Brain microvascular endothelial cell (primary cell): ENCODE results near the gene CENPU.

Experiments
- DNase-seq: peaks from one replicate; pipeline ENCODE4 v3.0.0-alpha.2; 2020
- H3K27ac ChIP-seq: fragments of 250-450 bp; sonication (Bioruptor Pico); 2 replicates; pipeline ENCODE4 v1.5.1; 2020; ENCODE audit warnings: mild to moderate bottlenecking, moderate library complexity
- H3K27me3 ChIP-seq: fragments of 250-450 bp; sonication (Bioruptor Pico); replicated peaks from 2 replicates; pipeline ENCODE4 v1.5.1; 2020; ENCODE audit warnings: mild to moderate bottlenecking
- H3K36me3 ChIP-seq: fragments of 250-450 bp; sonication (Bioruptor Pico); replicated peaks from 2 replicates; pipeline ENCODE4 v1.5.1; 2020; ENCODE audit warnings: mild to moderate bottlenecking
- H3K4me3 ChIP-seq: 2 replicates; pipeline ENCODE4 v1.5.1; 2011; ENCODE audit warnings: low read depth, mild to moderate bottlenecking, control low read depth, low read length, moderate library complexity
- CTCF ChIP-seq: IDR thresholded peaks from 2 replicates; pipeline ENCODE4 v1.5.1; 2011; ENCODE audit warnings: low read depth, mild to moderate bottlenecking, moderate library complexity, low read length, control low read depth, inconsistent platforms; ENCODE audit errors: missing control alignments
- in situ Hi-C: cut with HindIII; loops from 2 replicates; pipeline ENCODE4 v1.10.0; 2017; ENCODE audit warnings: low sequenced_read_pairs, low pct_ligation_motif_present

The CENPU gene

GRCh38 chr4:184675018-184675417 lies 58.9 kb downstream of the CENPU start:
- H3K27me3 ChIP-seq, result no peaks in the 10 kb centered on the region
- no peak overlapping the region for H3K27ac ChIP-seq
- no peak overlapping the region for H3K4me3 ChIP-seq
- no peaks in the 10 kb centered on the region for H3K36me3 ChIP-seq
- in situ Hi-C loops, result no loop called here
- DNase-seq, result no peak
- TF ChIP-seq CTCF, result no peak

- H3K27ac ChIP-seq, result no peak overlapping the region
- H3K36me3 ChIP-seq, result no peaks in the 10 kb centered on the region
- no peak overlapping the region for H3K4me3 ChIP-seq
- in situ Hi-C loops, result no loop called here
- no peaks in the 10 kb centered on the region for H3K27me3 ChIP-seq
- no peak for TF ChIP-seq CTCF
- no peak for DNase-seq
Measured at GRCh38 chr4:184674011-184674410, 59.9 kb downstream of the CENPU start.

GRCh38 chr4:184672741-184673140 lies 61.2 kb downstream of the CENPU start:
- in situ Hi-C loops, result no loop called here
- Histone ChIP-seq H3K36me3 (no peaks in the 10 kb centered on the region), H3K27me3 (no peaks in the 10 kb centered on the region)

GRCh38 chr4:184671101-184671500 lies 62.8 kb downstream of the CENPU start:
- in situ Hi-C loops, result no loop called here
- no peak overlapping the region for H3K4me3 ChIP-seq
- no peaks in the 10 kb centered on the region for H3K36me3 ChIP-seq
- H3K27me3 ChIP-seq, result no peaks in the 10 kb centered on the region
- TF ChIP-seq CTCF, result no peak
- DNase-seq, result no peak
- no peak overlapping the region for H3K27ac ChIP-seq

More at GRCh38 chr4:184672741-184673140, 61.2 kb downstream of the CENPU start:
- H3K27ac ChIP-seq, result no peak overlapping the region
- no peak overlapping the region for H3K4me3 ChIP-seq
- DNase-seq, result no peak
- TF ChIP-seq CTCF, result no peak

GRCh38 chr4:184669251-184669650 lies 64.6 kb downstream of the CENPU start:
- H3K4me3 ChIP-seq, result no peak overlapping the region
- no peak for TF ChIP-seq CTCF
- no peaks in the 10 kb centered on the region for H3K36me3 ChIP-seq
- in situ Hi-C loops, result no loop called here
- no peaks in the 10 kb centered on the region for H3K27me3 ChIP-seq
- H3K27ac ChIP-seq, result no peak overlapping the region
- DNase-seq, result no peak

- Histone ChIP-seq H3K27me3 (no peaks in the 10 kb centered on the region), H3K27ac (no peak overlapping the region), H3K4me3 (no peak overlapping the region), H3K36me3 (no peaks in the 10 kb centered on the region)
- in situ Hi-C loops, result no loop called here
- DNase-seq, result no peak
- TF ChIP-seq CTCF, result no peak
Measured at GRCh38 chr4:184668511-184669114, 65.3 kb downstream of the CENPU start.
